Thyroid gland (tissue), 4 donors: Measurements from ENCODE around the gene PIP5K1C. TPM values are rescaled to one million over a fixed set of nuclear protein-coding genes. Genes with fewer than 3 reads are reported as not detected.

Experiments
- DNase-seq, 2 donors: peaks; one replicate each; pipeline ENCODE4 v3.0.0-alpha.2; 2019
- H3K27ac ChIP-seq, 3 donors: fragments of 200-600 bp; sonication (generic); 1 replicate in 2 of 3; 2 replicates in 1 of 3; pipeline ENCODE4 v1.5.1; 2016 to 2019; ENCODE audit warnings: mild to moderate bottlenecking in 1 of 3, moderate library complexity in 1 of 3
- H3K27me3 ChIP-seq: fragments of 200-600 bp; sonication (generic); one replicate; pipeline ENCODE4 v1.5.1; 2019
- H3K36me3 ChIP-seq, 2 donors: fragments of 200-600 bp; sonication (generic); one replicate each; pipeline ENCODE4 v1.5.1; 2016 to 2019
- H3K4me1 ChIP-seq, 2 donors: fragments of 200-600 bp; sonication (generic); one replicate each; pipeline ENCODE4 v1.5.1; 2017 to 2019
- H3K4me3 ChIP-seq, 3 donors: fragments of 200-600 bp; sonication (generic); replicated peaks in 1 of 3; 1 replicate in 2 of 3; 2 replicates in 1 of 3; pipeline ENCODE4 v1.5.1; 2016; ENCODE audit warnings: mild to moderate bottlenecking in 1 of 3
- H3K9me3 ChIP-seq: fragments of 200-600 bp; sonication (generic); one replicate; pipeline ENCODE4 v1.5.1; 2017
- CTCF ChIP-seq, 6 experiments: fragments of 200-600 bp in 3 of 6; fragments of 450-650 bp in 3 of 6; sonication (generic) in 3 of 6; IDR thresholded peaks; one replicate each; pipeline ENCODE4 v1.5.1; 2016 to 2019; ENCODE audit warnings: antibody characterized with exemption in 6 of 6, mild to moderate bottlenecking in 2 of 6, inconsistent platforms in 1 of 6, moderate library complexity in 1 of 6
- POLR2A ChIP-seq, 2 donors: fragments of 450-650 bp; IDR thresholded peaks; one replicate each; pipeline ENCODE4 v1.6.1; 2017; ENCODE audit warnings: antibody characterized with exemption in 2 of 2, mild to moderate bottlenecking in 2 of 2, moderate library complexity in 1 of 2
- WGBS, 2 donors: methylation state at CpG; one replicate each; pipeline ENCODE4 v1.1.5; 2017; 5-methylcytosine and 5-hydroxymethylcytosine counted together
- intact Hi-C: fragments of 100-400 bp; cut with DNase I; formaldehyde crosslinking; loops from one replicate; pipeline ENCODE4 v1.15.1; 2023
- total RNA-seq, 4 donors: library from RNA; depleted of rRNA; stranded (reverse); fragments of >200 nt; gene quantifications; one replicate each; pipeline ENCODE4 v1.2.3, GENCODE V29; 2016

The PIP5K1C gene
- total RNA-seq, 4 donors from 2014 or later = 23.2 to 42.4 (median 35.0) TPM

GRCh38 chr19:3721887-3722442, 21.7 kb upstream of the PIP5K1C start:
- Histone ChIP-seq H3K27me3 (no peaks in the 10 kb centered on the region), H3K4me3 (peak overlapping the region; percentile 26 to 66 (median 53)), H3K27ac (peak overlapping the region in 2 of 3 donors; percentile 12 to 33), H3K4me1 (peaks cover 25 to 26% of the 10 kb centered on the region in 2 donors), H3K36me3 (no peaks in the 10 kb centered on the region), H3K9me3 (no peaks in the 10 kb centered on the region)
- no peak for DNase-seq
- TF ChIP-seq CTCF (IDR thresholded peaks at IDR 0.05) (no peak), POLR2A (IDR thresholded peaks at IDR 0.05) (no peak)
- intact Hi-C loops = no loop called here
- WGBS, 2 donors = 2 to 3% methylated on average over 19 to 24 of the region's 26 CpGs

- H3K27ac ChIP-seq = peak overlapping the region in 1 of 3 donors; percentile 33
- DNase-seq = peak; percentile 97 to 98
- H3K9me3 ChIP-seq = no peaks in the 10 kb centered on the region
- no peaks in the 10 kb centered on the region for H3K36me3 ChIP-seq
- TF ChIP-seq CTCF (IDR thresholded peaks at IDR 0.05) = peak in 1 of 6 experiments; percentile 51
- TF ChIP-seq POLR2A (IDR thresholded peaks at IDR 0.05) = peak; percentile 21 to 56
- intact Hi-C loops = no loop called here
- H3K4me3 ChIP-seq = peak overlapping the region; percentile 26 to 66 (median 53)
- 24 to 61% methylated on average over 16 to 40 of the region's 46 CpGs for WGBS, 2 donors
- peaks cover 24 to 25% of the 10 kb centered on the region in 2 donors for H3K4me1 ChIP-seq
- H3K27me3 ChIP-seq = no peaks in the 10 kb centered on the region
These were observed 21.0 kb upstream of the PIP5K1C start for GRCh38 chr19:3721131-3721886.

GRCh38 chr19:3720349-3720917, 20.2 kb upstream of the PIP5K1C start:
- H3K4me3 ChIP-seq = no peak overlapping the region
- no peaks in the 10 kb centered on the region for H3K36me3 ChIP-seq
- WGBS, 2 donors = 47 to 52% methylated on average over 9 of the region's 9 CpGs
- H3K27ac ChIP-seq = peak overlapping the region in 1 of 3 donors; percentile 33
- intact Hi-C loops = no loop called here
- H3K9me3 ChIP-seq = no peaks in the 10 kb centered on the region
- no peak for DNase-seq
- TF ChIP-seq CTCF (IDR thresholded peaks at IDR 0.05) (no peak), POLR2A (IDR thresholded peaks at IDR 0.05) (no peak)
- H3K4me1 ChIP-seq = peaks cover 18 to 21% of the 10 kb centered on the region in 2 donors
- H3K27me3 ChIP-seq = no peaks in the 10 kb centered on the region

- Histone ChIP-seq H3K4me1 (peaks cover 13 to 16% of the 10 kb centered on the region in 2 donors), H3K4me3 (no peak overlapping the region), H3K27ac (no peak overlapping the region), H3K27me3 (no peaks in the 10 kb centered on the region), H3K36me3 (no peaks in the 10 kb centered on the region), H3K9me3 (no peaks in the 10 kb centered on the region)
- DNase-seq = no peak
- 90 to 92% methylated on average over 4 of the region's 4 CpGs for WGBS, 2 donors
- TF ChIP-seq POLR2A (IDR thresholded peaks at IDR 0.05) (no peak), CTCF (IDR thresholded peaks at IDR 0.05) (no peak)
- intact Hi-C loops = no loop called here
These were observed 19.6 kb upstream of the PIP5K1C start for GRCh38 chr19:3719868-3720267.
